ENCODE measurements around the gene HNRNPA3.
"Not testable (repeated sequence)": the region's sequence is repeated elsewhere in the genome, so short reads cannot be mapped to it uniquely, and the experiment has no call there.

Gene HNRNPA3

DNA sequence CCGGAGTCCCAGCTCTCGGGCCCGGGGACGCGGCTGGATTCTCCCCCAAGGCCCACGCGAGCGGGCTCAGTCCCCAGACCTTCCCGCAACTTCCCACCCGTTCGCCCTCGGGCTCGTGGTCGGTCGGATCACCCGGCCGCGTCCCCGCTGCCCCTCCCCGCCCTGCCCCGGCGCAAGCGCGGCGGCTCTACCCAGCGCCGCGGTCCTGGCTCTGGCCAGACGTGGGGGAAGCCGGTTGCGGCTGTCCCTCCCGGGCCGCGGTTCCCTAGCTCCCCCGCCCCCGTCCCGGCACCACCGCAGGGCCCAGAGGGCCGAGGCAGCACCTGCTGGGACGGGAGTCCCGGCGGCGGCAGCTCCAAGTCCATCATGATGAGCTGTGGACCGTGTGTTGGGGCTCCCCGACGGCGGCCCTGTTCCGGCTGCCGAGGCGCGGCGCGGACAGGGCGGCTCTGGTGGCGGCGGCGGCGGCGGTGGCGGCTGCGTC lies 51.7 kb downstream of the HNRNPA3 start:
- H3F3A ChIP-seq (ENCODE audit: low read depth) = no peaks in the 10 kb centered on the region
- peak overlapping the region; percentile 44 for H3K4me2 ChIP-seq (ENCODE audit: low read depth, low read length, poor library complexity, severe bottlenecking)
- H3K27me3 ChIP-seq (ENCODE audit: insufficient read depth, low read length, poor library complexity, severe bottlenecking) = peaks cover 5% of the 10 kb centered on the region
- H3K4me1 ChIP-seq (ENCODE audit: insufficient read depth, low read length, poor library complexity, severe bottlenecking) = peaks cover 44% of the 10 kb centered on the region
- H3K79me2 ChIP-seq (ENCODE audit: insufficient read depth, low read length) = peaks cover 49% of the 10 kb centered on the region
- TF ChIP-seq, protein P1, sequence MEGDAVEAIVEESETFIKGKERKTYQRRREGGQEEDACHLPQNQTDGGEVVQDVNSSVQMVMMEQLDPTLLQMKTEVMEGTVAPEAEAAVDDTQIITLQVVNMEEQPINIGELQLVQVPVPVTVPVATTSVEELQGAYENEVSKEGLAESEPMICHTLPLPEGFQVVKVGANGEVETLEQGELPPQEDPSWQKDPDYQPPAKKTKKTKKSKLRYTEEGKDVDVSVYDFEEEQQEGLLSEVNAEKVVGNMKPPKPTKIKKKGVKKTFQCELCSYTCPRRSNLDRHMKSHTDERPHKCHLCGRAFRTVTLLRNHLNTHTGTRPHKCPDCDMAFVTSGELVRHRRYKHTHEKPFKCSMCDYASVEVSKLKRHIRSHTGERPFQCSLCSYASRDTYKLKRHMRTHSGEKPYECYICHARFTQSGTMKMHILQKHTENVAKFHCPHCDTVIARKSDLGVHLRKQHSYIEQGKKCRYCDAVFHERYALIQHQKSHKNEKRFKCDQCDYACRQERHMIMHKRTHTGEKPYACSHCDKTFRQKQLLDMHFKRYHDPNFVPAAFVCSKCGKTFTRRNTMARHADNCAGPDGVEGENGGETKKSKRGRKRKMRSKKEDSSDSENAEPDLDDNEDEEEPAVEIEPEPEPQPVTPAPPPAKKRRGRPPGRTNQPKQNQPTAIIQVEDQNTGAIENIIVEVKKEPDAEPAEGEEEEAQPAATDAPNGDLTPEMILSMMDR (conservative IDR thresholded peaks at IDR 0.05; ENCODE audit: low read length) = no peak
- no peak for TF ChIP-seq EZH2phosphoT487 (IDR thresholded peaks at IDR 0.05; ENCODE audit: borderline replicate concordance)
- no peaks in the 10 kb centered on the region for H3K9me3 ChIP-seq (ENCODE audit: insufficient read depth, low read depth, low read length)
- H3K9ac ChIP-seq (ENCODE audit: low read depth, low read length, poor library complexity, severe bottlenecking) = peak overlapping the region; percentile 98
- H3K4me3 ChIP-seq (ENCODE audit: low read length, poor library complexity, severe bottlenecking) = peak overlapping the region; percentile 92
- peaks cover 36% of the 10 kb centered on the region for H4K20me1 ChIP-seq (ENCODE audit: insufficient read depth, low read length, poor library complexity, severe bottlenecking)
- H3K9me2 ChIP-seq (replicated peaks; ENCODE audit: low read depth, low read length) = no peaks in the 10 kb centered on the region
- peak overlapping the region; percentile 79 for H2AFZ ChIP-seq (ENCODE audit: low read length)
- no peaks in the 10 kb centered on the region for H3K36me3 ChIP-seq (ENCODE audit: insufficient read depth, low read length)

DNA sequence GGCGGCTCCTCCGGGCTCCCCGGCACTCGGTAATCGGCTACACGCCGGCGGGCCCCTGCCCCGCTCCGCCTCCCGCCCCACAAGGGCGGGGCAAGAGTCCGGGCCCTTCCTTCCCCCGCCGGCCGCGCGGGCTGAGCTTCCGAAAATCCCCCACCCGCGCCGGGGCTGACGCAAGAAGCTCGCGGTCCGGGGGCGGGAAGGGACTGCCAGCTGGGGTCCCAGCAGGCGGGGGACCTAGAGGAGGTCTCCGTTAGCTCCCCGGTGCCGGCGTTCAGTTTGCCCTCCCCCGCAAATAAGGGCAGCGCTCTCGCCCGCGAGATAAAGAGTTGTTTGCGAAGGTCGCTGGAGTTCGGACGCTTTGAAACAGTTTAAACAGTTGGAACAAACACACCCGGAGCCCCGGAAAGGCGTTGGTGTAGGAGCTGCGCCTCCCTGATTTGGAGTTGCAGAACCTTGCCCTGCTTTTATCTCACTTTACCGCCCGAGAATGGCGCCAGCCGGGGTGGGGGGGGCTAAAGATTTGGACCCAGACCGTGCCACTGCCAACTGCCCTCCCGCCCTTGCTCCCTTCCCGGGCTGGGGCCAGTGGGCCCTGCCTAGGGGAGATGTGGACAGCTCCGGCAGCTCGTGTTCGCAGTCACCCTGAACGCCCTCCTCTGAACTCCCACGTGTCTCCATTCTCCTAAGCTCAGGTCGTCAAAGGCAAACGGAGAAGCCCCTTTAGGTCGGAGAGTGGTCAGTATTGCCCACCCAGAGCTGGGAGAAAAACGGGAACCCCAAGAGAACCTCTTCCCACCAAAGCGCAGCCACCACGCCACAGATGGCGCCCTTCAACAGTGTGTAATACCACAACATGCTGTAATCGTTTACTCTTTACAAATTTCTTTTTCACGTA lies 52.3 kb downstream of the HNRNPA3 start, which contains the start of gene NFE2L2:
TSS of gene NFE2L2 (minus strand) at position 35 of the 895 bp plus-strand sequence. CDS start 151 bp downstream, outside the sequence.
- H2AFZ ChIP-seq (ENCODE audit: low read length) = peak within 1 kb of the TSS; percentile 83
- peaks cover 44% of the 10 kb centered on the region for H3K4me1 ChIP-seq (ENCODE audit: insufficient read depth, low read length, poor library complexity, severe bottlenecking)
- no peaks in the 10 kb centered on the region for H3K9me2 ChIP-seq (replicated peaks; ENCODE audit: low read depth, low read length)
- H3K4me2 ChIP-seq (ENCODE audit: low read depth, low read length, poor library complexity, severe bottlenecking) = peak within 1 kb of the TSS; percentile 85
- H3K79me2 ChIP-seq (ENCODE audit: insufficient read depth, low read length) = peaks cover 42% of the 10 kb centered on the region
- H3K9ac ChIP-seq (ENCODE audit: low read depth, low read length, poor library complexity, severe bottlenecking) = peak within 1 kb of the TSS; percentile 98
- peaks cover 34% of the 10 kb centered on the region for H4K20me1 ChIP-seq (ENCODE audit: insufficient read depth, low read length, poor library complexity, severe bottlenecking)
- H3K27me3 ChIP-seq (ENCODE audit: insufficient read depth, low read length, poor library complexity, severe bottlenecking) = peaks cover 5% of the 10 kb centered on the region
- no peaks in the 10 kb centered on the region for H3K9me3 ChIP-seq (ENCODE audit: insufficient read depth, low read depth, low read length)
- H3K36me3 ChIP-seq (ENCODE audit: insufficient read depth, low read length) = no peaks in the 10 kb centered on the region
- H3K4me3 ChIP-seq (ENCODE audit: low read length, poor library complexity, severe bottlenecking) = peak within 1 kb of the TSS; percentile 92
- H3F3A ChIP-seq (ENCODE audit: low read depth) = no peaks in the 10 kb centered on the region
- no peak for TF ChIP-seq EZH2phosphoT487 (IDR thresholded peaks at IDR 0.05; ENCODE audit: borderline replicate concordance)
- TF ChIP-seq, protein P1 (conservative IDR thresholded peaks at IDR 0.05; ENCODE audit: low read length) = peak; percentile 60

DNA sequence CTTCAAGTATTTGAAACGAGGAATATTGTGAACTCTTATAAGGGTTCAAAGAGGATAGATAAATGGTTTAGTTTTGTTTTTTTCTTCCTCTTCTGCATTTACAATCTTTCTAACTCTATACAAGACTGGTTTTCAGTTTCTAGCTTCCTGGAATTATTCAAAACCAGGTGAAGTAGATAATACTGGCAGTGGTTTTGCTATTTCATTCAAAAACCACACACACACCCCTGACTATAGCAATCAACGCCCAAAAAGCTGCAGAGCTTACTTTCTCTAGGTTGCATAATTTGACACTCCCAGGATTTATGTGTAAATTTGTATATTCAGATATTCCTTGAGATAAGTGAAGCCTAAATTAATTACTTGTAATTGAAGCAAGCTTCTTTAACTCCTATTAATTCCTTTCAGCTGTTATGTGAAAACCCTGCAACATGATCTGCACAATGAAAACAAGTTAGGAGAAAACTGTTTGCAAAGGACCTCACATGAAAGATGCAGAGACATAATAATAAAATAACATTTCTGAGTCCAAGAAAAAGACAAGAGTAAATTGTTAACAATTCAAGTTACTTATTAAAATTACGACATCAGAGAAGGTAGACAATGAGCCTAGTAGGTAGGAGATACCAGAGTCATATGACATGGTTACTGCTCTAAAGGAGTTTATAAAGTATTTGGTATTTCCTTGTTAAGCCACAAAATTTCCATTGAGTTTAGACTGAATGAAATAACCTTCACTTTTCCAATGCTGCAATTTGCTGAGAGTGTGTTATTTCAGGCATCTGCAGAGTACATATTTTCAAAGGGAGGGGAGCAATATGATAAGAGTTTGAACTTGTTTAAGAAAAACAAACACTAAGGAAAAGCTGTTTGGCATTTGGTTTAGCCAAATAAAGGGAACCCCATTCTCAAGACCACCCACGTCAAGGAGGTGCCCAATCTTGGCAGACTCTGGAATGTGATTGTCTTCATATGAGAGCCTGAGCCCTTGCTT lies 53.5 kb downstream of the HNRNPA3 start:
- Histone ChIP-seq H3F3A (ENCODE audit: low read depth) (no peaks in the 10 kb centered on the region), H3K27me3 (ENCODE audit: insufficient read depth, low read length, poor library complexity, severe bottlenecking) (peaks cover 5% of the 10 kb centered on the region), H3K9ac (ENCODE audit: low read depth, low read length, poor library complexity, severe bottlenecking) (peak overlapping the region; percentile 98), H3K79me2 (ENCODE audit: insufficient read depth, low read length) (peaks cover 30% of the 10 kb centered on the region), H3K4me3 (ENCODE audit: low read length, poor library complexity, severe bottlenecking) (peak overlapping the region; percentile 92), H3K9me2 (replicated peaks; ENCODE audit: low read depth, low read length) (no peaks in the 10 kb centered on the region), H3K4me2 (ENCODE audit: low read depth, low read length, poor library complexity, severe bottlenecking) (peak overlapping the region; percentile 85), H3K36me3 (ENCODE audit: insufficient read depth, low read length) (no peaks in the 10 kb centered on the region), H4K20me1 (ENCODE audit: insufficient read depth, low read length, poor library complexity, severe bottlenecking) (peaks cover 22% of the 10 kb centered on the region), H3K9me3 (ENCODE audit: insufficient read depth, low read depth, low read length) (no peaks in the 10 kb centered on the region), H3K4me1 (ENCODE audit: insufficient read depth, low read length, poor library complexity, severe bottlenecking) (peaks cover 36% of the 10 kb centered on the region), H2AFZ (ENCODE audit: low read length) (peak overlapping the region; percentile 83; the same call in 1 of the 2 replicates)
- no peak for TF ChIP-seq EZH2phosphoT487 (IDR thresholded peaks at IDR 0.05; ENCODE audit: borderline replicate concordance)
- TF ChIP-seq, protein P1 (conservative IDR thresholded peaks at IDR 0.05; ENCODE audit: low read length) = no peak

DNA sequence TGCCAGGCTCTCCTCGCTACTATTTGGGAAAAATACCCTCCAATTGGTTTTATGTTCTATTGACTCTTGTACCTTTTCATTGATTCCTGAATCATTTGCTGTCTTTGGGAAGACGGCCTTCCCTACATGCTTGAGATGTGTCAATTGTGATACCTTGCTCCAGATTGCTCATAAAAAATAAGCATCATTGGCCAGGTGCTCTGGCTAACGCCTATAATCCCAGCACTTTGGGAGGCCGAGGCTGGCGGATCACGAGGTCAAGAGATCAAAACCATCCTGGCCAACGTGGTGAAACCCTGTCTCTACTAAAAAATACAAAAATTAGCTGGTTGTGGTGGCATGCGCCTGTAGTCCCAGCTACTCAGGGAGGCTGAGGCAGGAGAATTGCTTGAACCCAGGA lies 54.4 kb downstream of the HNRNPA3 start:
- Histone ChIP-seq H3K79me2 (ENCODE audit: insufficient read depth, low read length) (peaks cover 22% of the 10 kb centered on the region), H3K4me1 (ENCODE audit: insufficient read depth, low read length, poor library complexity, severe bottlenecking) (peaks cover 30% of the 10 kb centered on the region), H4K20me1 (ENCODE audit: insufficient read depth, low read length, poor library complexity, severe bottlenecking) (peaks cover 14% of the 10 kb centered on the region)
- H3K9me2 ChIP-seq (replicated peaks; ENCODE audit: low read depth, low read length); H3K9me3 ChIP-seq (ENCODE audit: insufficient read depth, low read depth, low read length); H3K36me3 ChIP-seq (ENCODE audit: insufficient read depth, low read length); H2AFZ ChIP-seq (ENCODE audit: low read length); H3F3A ChIP-seq (ENCODE audit: low read depth); H3K4me2 ChIP-seq (ENCODE audit: low read depth, low read length, poor library complexity, severe bottlenecking); H3K9ac ChIP-seq (ENCODE audit: low read depth, low read length, poor library complexity, severe bottlenecking); H3K27me3 ChIP-seq (ENCODE audit: insufficient read depth, low read length, poor library complexity, severe bottlenecking); H3K4me3 ChIP-seq (ENCODE audit: low read length, poor library complexity, severe bottlenecking): not testable (repeated sequence)
